ENCODE measurements around the gene MCC.

MCC gene

DNA sequence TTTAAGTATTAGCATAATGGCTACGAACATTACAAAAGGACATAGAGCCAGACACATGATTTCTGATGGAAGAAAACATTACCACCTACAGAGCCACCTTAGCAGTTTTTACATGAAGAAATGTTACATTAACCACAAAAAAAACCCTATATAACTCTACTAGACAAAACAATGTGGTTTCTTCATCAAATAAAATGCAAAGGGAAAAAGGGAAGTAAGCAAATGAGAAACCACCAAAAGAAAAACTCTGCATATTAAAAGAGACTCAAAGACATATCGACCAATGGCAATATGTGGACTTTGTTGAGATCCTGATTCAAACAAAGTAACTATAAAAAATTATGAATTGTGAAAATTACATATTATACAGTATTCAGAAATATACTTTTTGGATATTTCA, 186.1 kb downstream of the MCC start:
- TF ChIP-seq ISL1 (CRISPR knock-in tag; IDR thresholded peaks at IDR 0.05) = no peak
- TF ChIP-seq BACH2 (CRISPR knock-in tag; IDR thresholded peaks at IDR 0.05; ENCODE audit: borderline replicate concordance) = no peak
- no peak for TF ChIP-seq ZFP30 (CRISPR knock-in tag; IDR thresholded peaks at IDR 0.05)
- TF ChIP-seq TOX (CRISPR knock-in tag; IDR thresholded peaks at IDR 0.05; ENCODE audit: borderline replicate concordance) = no peak
- TF ChIP-seq, protein P1, sequence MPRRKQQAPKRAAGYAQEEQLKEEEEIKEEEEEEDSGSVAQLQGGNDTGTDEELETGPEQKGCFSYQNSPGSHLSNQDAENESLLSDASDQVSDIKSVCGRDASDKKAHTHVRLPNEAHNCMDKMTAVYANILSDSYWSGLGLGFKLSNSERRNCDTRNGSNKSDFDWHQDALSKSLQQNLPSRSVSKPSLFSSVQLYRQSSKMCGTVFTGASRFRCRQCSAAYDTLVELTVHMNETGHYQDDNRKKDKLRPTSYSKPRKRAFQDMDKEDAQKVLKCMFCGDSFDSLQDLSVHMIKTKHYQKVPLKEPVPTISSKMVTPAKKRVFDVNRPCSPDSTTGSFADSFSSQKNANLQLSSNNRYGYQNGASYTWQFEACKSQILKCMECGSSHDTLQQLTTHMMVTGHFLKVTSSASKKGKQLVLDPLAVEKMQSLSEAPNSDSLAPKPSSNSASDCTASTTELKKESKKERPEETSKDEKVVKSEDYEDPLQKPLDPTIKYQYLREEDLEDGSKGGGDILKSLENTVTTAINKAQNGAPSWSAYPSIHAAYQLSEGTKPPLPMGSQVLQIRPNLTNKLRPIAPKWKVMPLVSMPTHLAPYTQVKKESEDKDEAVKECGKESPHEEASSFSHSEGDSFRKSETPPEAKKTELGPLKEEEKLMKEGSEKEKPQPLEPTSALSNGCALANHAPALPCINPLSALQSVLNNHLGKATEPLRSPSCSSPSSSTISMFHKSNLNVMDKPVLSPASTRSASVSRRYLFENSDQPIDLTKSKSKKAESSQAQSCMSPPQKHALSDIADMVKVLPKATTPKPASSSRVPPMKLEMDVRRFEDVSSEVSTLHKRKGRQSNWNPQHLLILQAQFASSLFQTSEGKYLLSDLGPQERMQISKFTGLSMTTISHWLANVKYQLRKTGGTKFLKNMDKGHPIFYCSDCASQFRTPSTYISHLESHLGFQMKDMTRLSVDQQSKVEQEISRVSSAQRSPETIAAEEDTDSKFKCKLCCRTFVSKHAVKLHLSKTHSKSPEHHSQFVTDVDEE (CRISPR knock-in tag; IDR thresholded peaks at IDR 0.05) = no peak
- TF ChIP-seq ZNF8 (CRISPR knock-in tag; IDR thresholded peaks at IDR 0.05) = no peak
- no peak for TF ChIP-seq PPARA (CRISPR knock-in tag; IDR thresholded peaks at IDR 0.05; ENCODE audit: borderline replicate concordance)
- no peak for TF ChIP-seq GLIS3 (CRISPR knock-in tag; IDR thresholded peaks at IDR 0.05)
- TF ChIP-seq ZNF70 (CRISPR knock-in tag; IDR thresholded peaks at IDR 0.05) = no peak
- no peak for TF ChIP-seq CSDC2 (CRISPR knock-in tag; IDR thresholded peaks at IDR 0.05)
- ATAC-seq = no peak

DNA sequence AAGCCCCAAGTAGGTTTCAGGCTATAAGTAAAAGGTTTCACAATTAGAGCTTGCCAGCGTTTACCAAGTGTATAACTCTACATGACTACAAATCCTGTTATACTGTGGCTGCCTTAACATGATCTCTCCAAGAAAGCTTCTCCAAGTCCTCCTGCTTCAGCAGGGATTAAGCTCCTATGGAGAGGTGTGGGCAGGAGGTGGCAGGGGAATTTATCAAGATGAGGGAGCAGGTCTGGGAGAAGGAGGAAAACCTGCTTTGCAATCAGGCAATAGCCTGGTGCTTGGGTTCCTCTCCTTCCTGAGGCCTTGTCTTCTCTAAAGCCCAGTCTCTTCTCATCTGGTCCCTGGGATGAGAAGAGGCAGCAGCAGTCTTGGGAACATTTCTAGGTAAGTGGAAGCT, 188.7 kb downstream of the MCC start:
- TF ChIP-seq ZC3H10 (CRISPR knock-in tag; IDR thresholded peaks at IDR 0.05) (no peak), CSDC2 (CRISPR knock-in tag; IDR thresholded peaks at IDR 0.05) (no peak), TCF4 (CRISPR knock-in tag; IDR thresholded peaks at IDR 0.05; ENCODE audit: borderline replicate concordance) (no peak), ZNF70 (CRISPR knock-in tag; IDR thresholded peaks at IDR 0.05) (no peak), RARB (CRISPR knock-in tag; IDR thresholded peaks at IDR 0.05) (no peak), ZNF565 (CRISPR knock-in tag; conservative IDR thresholded peaks at IDR 0.05; ENCODE audit: low read depth) (no peak), ZFP3 (CRISPR knock-in tag; IDR thresholded peaks at IDR 0.05) (no peak), BACH2 (CRISPR knock-in tag; IDR thresholded peaks at IDR 0.05; ENCODE audit: borderline replicate concordance) (no peak), ZNF8 (CRISPR knock-in tag; IDR thresholded peaks at IDR 0.05) (no peak), GLIS3 (CRISPR knock-in tag; IDR thresholded peaks at IDR 0.05) (no peak), ISL1 (CRISPR knock-in tag; IDR thresholded peaks at IDR 0.05) (no peak)
- TF ChIP-seq, protein P2, sequence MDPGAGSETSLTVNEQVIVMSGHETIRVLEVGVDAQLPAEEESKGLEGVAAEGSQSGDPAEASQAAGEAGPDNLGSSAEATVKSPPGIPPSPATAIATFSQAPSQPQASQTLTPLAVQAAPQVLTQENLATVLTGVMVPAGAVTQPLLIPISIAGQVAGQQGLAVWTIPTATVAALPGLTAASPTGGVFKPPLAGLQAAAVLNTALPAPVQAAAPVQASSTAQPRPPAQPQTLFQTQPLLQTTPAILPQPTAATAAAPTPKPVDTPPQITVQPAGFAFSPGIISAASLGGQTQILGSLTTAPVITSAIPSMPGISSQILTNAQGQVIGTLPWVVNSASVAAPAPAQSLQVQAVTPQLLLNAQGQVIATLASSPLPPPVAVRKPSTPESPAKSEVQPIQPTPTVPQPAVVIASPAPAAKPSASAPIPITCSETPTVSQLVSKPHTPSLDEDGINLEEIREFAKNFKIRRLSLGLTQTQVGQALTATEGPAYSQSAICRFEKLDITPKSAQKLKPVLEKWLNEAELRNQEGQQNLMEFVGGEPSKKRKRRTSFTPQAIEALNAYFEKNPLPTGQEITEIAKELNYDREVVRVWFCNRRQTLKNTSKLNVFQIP (CRISPR knock-in tag; IDR thresholded peaks at IDR 0.05; ENCODE audit: borderline replicate concordance, low read depth) = no peak
- TF ChIP-seq, protein P3, sequence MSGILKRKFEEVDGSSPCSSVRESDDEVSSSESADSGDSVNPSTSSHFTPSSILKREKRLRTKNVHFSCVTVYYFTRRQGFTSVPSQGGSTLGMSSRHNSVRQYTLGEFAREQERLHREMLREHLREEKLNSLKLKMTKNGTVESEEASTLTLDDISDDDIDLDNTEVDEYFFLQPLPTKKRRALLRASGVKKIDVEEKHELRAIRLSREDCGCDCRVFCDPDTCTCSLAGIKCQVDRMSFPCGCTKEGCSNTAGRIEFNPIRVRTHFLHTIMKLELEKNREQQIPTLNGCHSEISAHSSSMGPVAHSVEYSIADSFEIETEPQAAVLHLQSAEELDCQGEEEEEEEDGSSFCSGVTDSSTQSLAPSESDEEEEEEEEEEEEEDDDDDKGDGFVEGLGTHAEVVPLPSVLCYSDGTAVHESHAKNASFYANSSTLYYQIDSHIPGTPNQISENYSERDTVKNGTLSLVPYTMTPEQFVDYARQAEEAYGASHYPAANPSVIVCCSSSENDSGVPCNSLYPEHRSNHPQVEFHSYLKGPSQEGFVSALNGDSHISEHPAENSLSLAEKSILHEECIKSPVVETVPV (CRISPR knock-in tag; IDR thresholded peaks at IDR 0.05) = no peak
- TF ChIP-seq, protein P4, sequence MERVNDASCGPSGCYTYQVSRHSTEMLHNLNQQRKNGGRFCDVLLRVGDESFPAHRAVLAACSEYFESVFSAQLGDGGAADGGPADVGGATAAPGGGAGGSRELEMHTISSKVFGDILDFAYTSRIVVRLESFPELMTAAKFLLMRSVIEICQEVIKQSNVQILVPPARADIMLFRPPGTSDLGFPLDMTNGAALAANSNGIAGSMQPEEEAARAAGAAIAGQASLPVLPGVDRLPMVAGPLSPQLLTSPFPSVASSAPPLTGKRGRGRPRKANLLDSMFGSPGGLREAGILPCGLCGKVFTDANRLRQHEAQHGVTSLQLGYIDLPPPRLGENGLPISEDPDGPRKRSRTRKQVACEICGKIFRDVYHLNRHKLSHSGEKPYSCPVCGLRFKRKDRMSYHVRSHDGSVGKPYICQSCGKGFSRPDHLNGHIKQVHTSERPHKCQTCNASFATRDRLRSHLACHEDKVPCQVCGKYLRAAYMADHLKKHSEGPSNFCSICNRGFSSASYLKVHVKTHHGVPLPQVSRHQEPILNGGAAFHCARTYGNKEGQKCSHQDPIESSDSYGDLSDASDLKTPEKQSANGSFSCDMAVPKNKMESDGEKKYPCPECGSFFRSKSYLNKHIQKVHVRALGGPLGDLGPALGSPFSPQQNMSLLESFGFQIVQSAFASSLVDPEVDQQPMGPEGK (CRISPR knock-in tag; IDR thresholded peaks at IDR 0.05; ENCODE audit: borderline replicate concordance) = no peak
- no peak for ATAC-seq

DNA sequence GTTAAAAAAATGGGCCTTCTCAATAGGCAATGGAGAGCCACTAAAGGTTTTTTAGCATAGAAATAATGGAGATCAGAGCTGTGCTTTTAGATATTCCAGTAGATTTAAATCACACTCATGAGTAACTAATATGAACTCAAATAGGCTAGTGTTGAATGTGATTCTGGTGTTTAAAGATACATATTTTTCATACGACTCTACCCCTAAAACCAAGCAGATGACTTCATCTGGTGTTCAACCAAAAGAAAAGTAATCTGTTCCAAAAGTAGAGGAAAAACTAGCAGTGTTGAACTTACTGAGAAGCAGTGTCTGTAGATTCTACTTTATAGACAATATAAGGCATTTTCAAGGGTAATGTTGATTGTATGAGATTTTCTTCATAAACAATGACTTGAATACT, 191.6 kb downstream of the MCC start:
- no peak for ATAC-seq

More for the DNA sequence above, 191.6 kb downstream of the MCC start:
- TF ChIP-seq TCF4 (CRISPR knock-in tag; IDR thresholded peaks at IDR 0.05; ENCODE audit: borderline replicate concordance) (no peak), BACH2 (CRISPR knock-in tag; IDR thresholded peaks at IDR 0.05; ENCODE audit: borderline replicate concordance) (no peak), RARB (CRISPR knock-in tag; IDR thresholded peaks at IDR 0.05) (no peak), ZNF8 (CRISPR knock-in tag; IDR thresholded peaks at IDR 0.05) (no peak), GLIS3 (CRISPR knock-in tag; IDR thresholded peaks at IDR 0.05) (no peak), CSDC2 (CRISPR knock-in tag; IDR thresholded peaks at IDR 0.05) (no peak), ARNTL (CRISPR knock-in tag; IDR thresholded peaks at IDR 0.05; ENCODE audit: borderline replicate concordance, low read depth) (no peak), ESRRG (CRISPR knock-in tag; IDR thresholded peaks at IDR 0.05) (no peak), ZNF70 (CRISPR knock-in tag; IDR thresholded peaks at IDR 0.05) (no peak), ZNF565 (CRISPR knock-in tag; conservative IDR thresholded peaks at IDR 0.05; ENCODE audit: low read depth) (no peak), SNAI2 (CRISPR knock-in tag; IDR thresholded peaks at IDR 0.05) (no peak), ZFP3 (CRISPR knock-in tag; IDR thresholded peaks at IDR 0.05) (no peak), ZC3H10 (CRISPR knock-in tag; IDR thresholded peaks at IDR 0.05) (no peak), ISL1 (CRISPR knock-in tag; IDR thresholded peaks at IDR 0.05) (no peak), ZFP30 (CRISPR knock-in tag; IDR thresholded peaks at IDR 0.05) (no peak)
- TF ChIP-seq, protein P2 (CRISPR knock-in tag; IDR thresholded peaks at IDR 0.05; ENCODE audit: borderline replicate concordance, low read depth) = no peak
- TF ChIP-seq, protein P3 (CRISPR knock-in tag; IDR thresholded peaks at IDR 0.05) = no peak
- TF ChIP-seq, protein P4 (CRISPR knock-in tag; IDR thresholded peaks at IDR 0.05; ENCODE audit: borderline replicate concordance) = no peak
